Colonic mucosa (tissue), 4 donors: ENCODE measurements around the gene SPEN. TPM values are rescaled to one million over a fixed set of nuclear protein-coding genes. Genes with fewer than 3 reads are reported as not detected.

Experiments
- DNase-seq: peaks from one replicate; pipeline ENCODE4 v3.0.0-alpha.2; 2020
- H3K27ac ChIP-seq: fragments of 200-600 bp; one replicate; pipeline ENCODE4 v1.8.0; 2021
- H3K27me3 ChIP-seq: fragments of 200-600 bp; one replicate; pipeline ENCODE4 v1.8.0; 2021
- H3K36me3 ChIP-seq: fragments of 200-600 bp; one replicate; pipeline ENCODE4 v1.8.0; 2021
- H3K4me1 ChIP-seq: fragments of 200-600 bp; one replicate; pipeline ENCODE4 v1.8.0; 2021; ENCODE audit warnings: mild to moderate bottlenecking
- H3K4me3 ChIP-seq: fragments of 200-600 bp; one replicate; pipeline ENCODE4 v1.8.0; 2021
- H3K9ac ChIP-seq, 2 donors: one replicate each; pipeline ENCODE4 v1.7.0; 2013; ENCODE audit warnings: control low read depth in 2 of 2, low read depth in 2 of 2, low read length in 2 of 2
- H3K9me3 ChIP-seq: fragments of 200-600 bp; one replicate; pipeline ENCODE4 v1.8.0; 2021
- CTCF ChIP-seq: fragments of 200-600 bp; IDR thresholded peaks from one replicate; pipeline ENCODE4 v1.8.0; 2022; ENCODE audit warnings: antibody characterized with exemption, mild to moderate bottlenecking
- intact Hi-C: fragments of 100-400 bp; cut with DNase I; formaldehyde crosslinking; loops from one replicate; pipeline ENCODE4 v1.14.1; 2022
- total RNA-seq, 2 donors: library from RNA; stranded (reverse); fragmentation: NEBNext Ultra II Directional in 1 of 2; extraction: Animal tissue kit (Norgen Biotek cat#: 25700) in 1 of 2; gene quantifications; one replicate each; pipeline ENCODE4 v1.2.1, GENCODE V29; 2021
- donor health status: healthy.
- donor health status: DM: no; HTN: no; CAD: no.
- donor health status: DM: no; HTN: no; CAD: no.

The SPEN gene
- total RNA-seq, 2 donors from 2014 or later: 40.9 to 42.5 TPM

GRCh38 chr1:15830258-15830657, 17.2 kb upstream of the SPEN start:
- Histone ChIP-seq H3K27ac (peak overlapping the region; percentile 12), H3K4me3 (no peak overlapping the region), H3K36me3 (no peaks in the 10 kb centered on the region), H3K4me1 (no peaks in the 10 kb centered on the region), H3K9me3 (no peaks in the 10 kb centered on the region), H3K27me3 (no peaks in the 10 kb centered on the region), H3K9ac (no peak overlapping the region)
- no peak for TF ChIP-seq CTCF
- intact Hi-C loops: no loop called here
- no peak for DNase-seq

- H3K9ac ChIP-seq: peak overlapping the region in 1 of 2 donors; percentile 100
- peak overlapping the region; percentile 81 for H3K4me3 ChIP-seq
- no peaks in the 10 kb centered on the region for H3K4me1 ChIP-seq
- H3K36me3 ChIP-seq: no peaks in the 10 kb centered on the region
- no peaks in the 10 kb centered on the region for H3K27me3 ChIP-seq
- no peaks in the 10 kb centered on the region for H3K9me3 ChIP-seq
- H3K27ac ChIP-seq: peak overlapping the region; percentile 100
- TF ChIP-seq CTCF: no peak
- intact Hi-C loops: no loop called here
- DNase-seq: peak; percentile 65
Observed at GRCh38 chr1:15833069-15833679, 14.3 kb upstream of the SPEN start.

GRCh38 chr1:15833842-15834405, 13.6 kb upstream of the SPEN start:
- no peak for TF ChIP-seq CTCF
- no peaks in the 10 kb centered on the region for H3K9me3 ChIP-seq
- peak overlapping the region; percentile 81 for H3K4me3 ChIP-seq
- H3K36me3 ChIP-seq: no peaks in the 10 kb centered on the region
- H3K9ac ChIP-seq: peak overlapping the region; percentile 97 to 100
- no peak for DNase-seq
- H3K27ac ChIP-seq: peak overlapping the region; percentile 100
- no peaks in the 10 kb centered on the region for H3K4me1 ChIP-seq
- intact Hi-C loops: no loop called here
- no peaks in the 10 kb centered on the region for H3K27me3 ChIP-seq

- Histone ChIP-seq H3K27me3 (no peaks in the 10 kb centered on the region), H3K9me3 (no peaks in the 10 kb centered on the region), H3K9ac (peak overlapping the region; percentile 97 to 100), H3K27ac (peak overlapping the region; percentile 100), H3K4me3 (peak overlapping the region; percentile 81), H3K36me3 (no peaks in the 10 kb centered on the region), H3K4me1 (no peaks in the 10 kb centered on the region)
- DNase-seq: peak; percentile 91
- intact Hi-C loops: no loop called here
- TF ChIP-seq CTCF: no peak
Observed at GRCh38 chr1:15834406-15835204, 12.9 kb upstream of the SPEN start.

- Histone ChIP-seq H3K9ac (peak overlapping the region; percentile 97 to 100), H3K4me1 (no peaks in the 10 kb centered on the region), H3K36me3 (no peaks in the 10 kb centered on the region), H3K27me3 (no peaks in the 10 kb centered on the region), H3K27ac (peak overlapping the region; percentile 100), H3K4me3 (peak overlapping the region; percentile 81), H3K9me3 (no peaks in the 10 kb centered on the region)
- TF ChIP-seq CTCF: no peak
- intact Hi-C loops: no loop called here
- DNase-seq: no peak
Observed at GRCh38 chr1:15835205-15835740, 12.2 kb upstream of the SPEN start.
